IPS-18a (cell line): ENCODE measurements around the gene CT47A7.
"Not testable (repeated sequence)": the region's sequence is repeated elsewhere in the genome, so short reads cannot be mapped to it uniquely, and the experiment has no call there.

Source experiments
- H3K27ac ChIP-seq: one replicate; pipeline ENCODE4 v1.5.1; 2013; ENCODE audit warnings: low read length
- H3K27me3 ChIP-seq: one replicate; pipeline ENCODE4 v1.6.1; 2013; ENCODE audit warnings: mild to moderate bottlenecking, low read length; ENCODE audit not compliant: control insufficient read depth, insufficient read depth
- H3K36me3 ChIP-seq: one replicate; pipeline ENCODE4 v1.6.1; 2013; ENCODE audit warnings: low read depth, low read length; ENCODE audit not compliant: control insufficient read depth
- H3K4me1 ChIP-seq: one replicate; pipeline ENCODE4 v1.6.1; 2013; ENCODE audit warnings: low read depth, low read length; ENCODE audit not compliant: control insufficient read depth
- H3K4me3 ChIP-seq: one replicate; pipeline ENCODE4 v1.5.1; 2013; ENCODE audit warnings: low read length
- H3K9ac ChIP-seq: one replicate; pipeline ENCODE4 v1.6.1; 2013; ENCODE audit warnings: mild to moderate bottlenecking, low read length, moderate library complexity
- H3K9me3 ChIP-seq: one replicate; pipeline ENCODE4 v1.6.1; 2013; ENCODE audit warnings: low read depth, low read length; ENCODE audit not compliant: control insufficient read depth

CT47A7 gene

DNA sequence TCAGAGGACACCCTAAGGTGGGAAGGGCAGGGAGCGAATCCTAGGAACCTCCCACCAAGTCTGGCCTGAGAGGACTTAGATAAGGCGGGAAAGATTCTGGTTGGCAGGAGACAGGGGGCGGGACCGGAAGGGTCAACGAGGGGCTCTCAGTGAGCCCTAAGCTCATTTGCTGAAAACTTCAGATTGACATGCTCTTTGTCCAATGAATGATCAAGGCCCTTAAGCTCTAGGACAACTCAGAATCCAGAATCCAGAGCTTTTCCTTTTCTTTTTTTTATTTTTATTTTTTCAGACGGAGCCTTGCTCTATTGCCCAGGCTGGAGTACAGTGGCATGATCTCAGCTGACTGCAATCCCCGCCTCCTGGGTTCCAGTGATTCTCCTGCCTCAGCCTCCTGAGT, at the start of gene CT47A7:
CT47A7 (minus strand) TSS at position 101 of the 400 bp plus-strand sequence. CDS start 255 bp downstream, outside the sequence.
- H3K4me3 ChIP-seq, H3K27me3 ChIP-seq, H3K27ac ChIP-seq, H3K9me3 ChIP-seq, H3K9ac ChIP-seq, H3K36me3 ChIP-seq, H3K4me1 ChIP-seq: not testable (repeated sequence)

DNA sequence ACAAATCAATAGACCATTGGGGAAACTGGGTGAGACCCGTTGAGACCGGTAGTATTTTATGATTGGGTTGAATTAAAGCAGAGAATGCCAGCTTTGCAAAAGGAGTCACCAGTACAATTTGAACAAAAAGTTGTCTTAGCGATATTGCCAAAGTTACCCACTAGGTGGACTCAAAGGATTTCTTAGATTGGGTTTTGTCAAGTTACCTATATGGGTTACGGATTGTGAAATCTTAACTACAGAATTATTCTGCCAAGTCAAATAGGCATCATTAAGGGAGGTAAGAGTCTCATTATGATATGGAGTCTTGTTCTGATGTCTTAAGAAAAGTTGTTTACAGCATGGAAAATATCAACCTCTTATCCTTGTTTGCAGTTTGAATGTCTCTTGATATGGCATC, 44.2 kb upstream of the CT47A7 start:
- Histone ChIP-seq H3K36me3 (no peaks in the 10 kb centered on the region), H3K27me3 (no peaks in the 10 kb centered on the region), H3K4me3 (no peak overlapping the region), H3K9ac (no peak overlapping the region), H3K27ac (no peak overlapping the region), H3K4me1 (no peaks in the 10 kb centered on the region), H3K9me3 (peaks cover 9% of the 10 kb centered on the region)

DNA sequence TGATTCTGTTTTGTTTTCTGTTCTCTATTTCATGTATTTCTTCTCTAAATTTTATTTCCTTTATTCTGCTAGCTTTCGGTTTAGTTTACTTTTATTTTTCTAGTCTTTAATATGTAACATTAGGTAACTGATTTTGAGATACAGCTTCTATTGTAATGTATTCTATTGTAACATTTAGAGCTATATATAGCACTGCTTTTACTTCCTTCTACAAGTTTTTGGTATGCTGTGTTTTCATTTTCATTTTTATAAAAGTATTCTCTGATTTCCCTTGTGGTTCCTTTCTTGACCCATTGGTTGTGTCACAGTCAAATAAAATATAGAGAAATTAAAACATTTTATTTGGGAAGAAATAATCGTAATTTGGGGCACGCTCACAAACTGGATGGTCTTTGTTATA, 43.0 kb upstream of the CT47A7 start:
- no peaks in the 10 kb centered on the region for H3K27me3 ChIP-seq
- no peak overlapping the region for H3K27ac ChIP-seq
- peaks cover 9% of the 10 kb centered on the region for H3K9me3 ChIP-seq
- no peaks in the 10 kb centered on the region for H3K4me1 ChIP-seq
- no peak overlapping the region for H3K4me3 ChIP-seq
- H3K36me3 ChIP-seq: no peaks in the 10 kb centered on the region
- no peak overlapping the region for H3K9ac ChIP-seq

DNA sequence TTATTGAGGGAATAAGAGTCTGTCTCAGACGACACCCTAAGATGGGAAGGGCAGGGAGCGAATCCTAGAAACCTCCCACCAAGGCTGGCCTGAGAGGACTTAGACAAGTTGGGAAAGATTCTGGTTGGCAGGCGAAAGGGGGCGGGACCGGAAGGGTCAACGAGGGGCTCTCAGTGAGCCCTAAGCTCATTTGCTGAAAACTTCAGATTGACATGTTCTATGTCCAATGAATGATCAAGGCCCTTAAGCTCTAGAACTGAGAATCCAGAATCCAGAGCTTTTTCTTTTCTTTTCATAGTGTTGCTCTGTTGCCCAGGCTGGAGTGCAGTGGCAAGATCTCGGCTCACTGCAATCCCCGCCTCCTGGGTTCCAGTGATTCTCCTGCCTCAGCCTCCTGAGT, 29.3 kb upstream of the CT47A7 start, which contains the start of gene CT47A1:
CT47A1 (minus strand) TSS at position 101 of the 400 bp plus-strand sequence. CDS start 231 bp downstream, outside the sequence.
- not testable (repeated sequence) for H3K9me3 ChIP-seq, H3K4me3 ChIP-seq, H3K27me3 ChIP-seq, H3K27ac ChIP-seq, H3K4me1 ChIP-seq, H3K9ac ChIP-seq, H3K36me3 ChIP-seq
